GM23338 (cell line): ENCODE measurements around the gene TNFSF9.

ENCODE experiments used
- CREB1 ChIP-seq: fragments of 250-450 bp; sonication (Bioruptor Pico); IDR thresholded peaks from 2 replicates; pipeline ENCODE4 v1.5.0; 2020; ENCODE audit warnings: low read depth, mild to moderate bottlenecking, moderate library complexity
- EZH2 ChIP-seq: fragments of 200-600 bp; sonication (generic); IDR thresholded peaks from one replicate; pipeline ENCODE4 v1.8.0; 2017; ENCODE audit warnings: antibody characterized with exemption, mild to moderate bottlenecking, low read depth; ENCODE audit not compliant: unreplicated experiment
- EZH2phosphoT487 ChIP-seq: fragments of 200-600 bp; sonication (generic); IDR thresholded peaks from one replicate; pipeline ENCODE4 v1.8.1; 2018; ENCODE audit warnings: antibody characterized with exemption; ENCODE audit not compliant: unreplicated experiment
- JUNB ChIP-seq: IDR thresholded peaks from one replicate; pipeline ENCODE4 v1.6.1; 2016; ENCODE audit warnings: antibody characterized with exemption; ENCODE audit not compliant: unreplicated experiment
- NANOG ChIP-seq: IDR thresholded peaks from 2 replicates; pipeline ENCODE4 v1.6.1; 2016; ENCODE audit warnings: antibody characterized with exemption, borderline replicate concordance
- POLR2AphosphoS5 ChIP-seq: IDR thresholded peaks from 2 replicates; pipeline ENCODE4 v1.6.1; 2016; ENCODE audit warnings: antibody characterized with exemption, low read depth
- STAT1 ChIP-seq: IDR thresholded peaks from one replicate; pipeline ENCODE4 v1.6.1; 2016; ENCODE audit warnings: antibody characterized with exemption; ENCODE audit not compliant: unreplicated experiment
- ZNF114 ChIP-seq: fragments of 250-450 bp; sonication (Bioruptor Pico); IDR thresholded peaks from 2 replicates; pipeline ENCODE4 v1.5.0; 2020; ENCODE audit warnings: mild to moderate bottlenecking, moderate library complexity
- ZNF331 ChIP-seq: fragments of 250-450 bp; sonication (Bioruptor Pico); IDR thresholded peaks from 2 replicates; pipeline ENCODE4 v1.5.0; 2020; ENCODE audit warnings: low read depth, mild to moderate bottlenecking, moderate library complexity
- TF ChIP-seq, protein P1 (sequence below), 2 experiments: fragments of 200-600 bp in 1 of 2; sonication (generic) in 1 of 2; conservative IDR thresholded peaks; 2 replicates each; pipeline versions ENCODE4 v1.5.1 to v1.6.1; 2016 to 2017; ENCODE audit warnings: antibody characterized with exemption in 2 of 2, low read depth in 2 of 2, mild to moderate bottlenecking in 2 of 2, moderate library complexity in 1 of 2
- TF ChIP-seq, protein P2 (sequence below): IDR thresholded peaks from one replicate; pipeline ENCODE4 v1.6.1; 2018; ENCODE audit warnings: antibody characterized with exemption; ENCODE audit not compliant: unreplicated experiment
- TF ChIP-seq, protein P3 (sequence below): fragments of 250-450 bp; sonication (Bioruptor Pico); IDR thresholded peaks from 2 replicates; pipeline ENCODE4 v1.5.0; 2020; ENCODE audit warnings: mild to moderate bottlenecking, moderate library complexity
- TF ChIP-seq, protein P4 (sequence below): IDR thresholded peaks from 2 replicates; pipeline ENCODE4 v1.6.1; 2016; ENCODE audit warnings: antibody characterized with exemption

DNA sequence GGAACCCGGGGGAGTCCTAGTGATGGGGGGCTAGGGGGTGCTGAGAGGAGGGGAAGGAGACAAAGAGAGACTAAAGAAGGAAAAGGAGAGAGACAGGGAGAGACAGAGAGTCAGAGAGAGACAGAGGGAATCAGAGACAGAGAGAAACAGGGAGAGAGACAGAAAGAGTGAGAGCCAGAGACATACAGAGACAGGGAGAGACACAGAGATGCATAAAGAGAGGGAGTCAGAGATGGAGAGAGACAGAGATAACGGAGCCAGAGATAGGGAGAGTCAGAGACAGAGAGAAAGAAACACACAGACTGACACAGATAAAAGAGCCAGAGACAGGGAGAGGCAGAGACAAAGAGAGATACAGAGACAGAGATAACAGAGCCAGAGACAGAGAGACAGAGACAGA is 1.5 kb upstream of the TNFSF9 start:
- TF ChIP-seq EZH2phosphoT487 (no peak), NANOG (no peak), POLR2AphosphoS5 (no peak), EZH2 (no peak), JUNB (no peak), STAT1 (no peak), ZNF114 (no peak), ZNF331 (CRISPR knock-in tag) (no peak), CREB1 (no peak)
- TF ChIP-seq, protein P1, sequence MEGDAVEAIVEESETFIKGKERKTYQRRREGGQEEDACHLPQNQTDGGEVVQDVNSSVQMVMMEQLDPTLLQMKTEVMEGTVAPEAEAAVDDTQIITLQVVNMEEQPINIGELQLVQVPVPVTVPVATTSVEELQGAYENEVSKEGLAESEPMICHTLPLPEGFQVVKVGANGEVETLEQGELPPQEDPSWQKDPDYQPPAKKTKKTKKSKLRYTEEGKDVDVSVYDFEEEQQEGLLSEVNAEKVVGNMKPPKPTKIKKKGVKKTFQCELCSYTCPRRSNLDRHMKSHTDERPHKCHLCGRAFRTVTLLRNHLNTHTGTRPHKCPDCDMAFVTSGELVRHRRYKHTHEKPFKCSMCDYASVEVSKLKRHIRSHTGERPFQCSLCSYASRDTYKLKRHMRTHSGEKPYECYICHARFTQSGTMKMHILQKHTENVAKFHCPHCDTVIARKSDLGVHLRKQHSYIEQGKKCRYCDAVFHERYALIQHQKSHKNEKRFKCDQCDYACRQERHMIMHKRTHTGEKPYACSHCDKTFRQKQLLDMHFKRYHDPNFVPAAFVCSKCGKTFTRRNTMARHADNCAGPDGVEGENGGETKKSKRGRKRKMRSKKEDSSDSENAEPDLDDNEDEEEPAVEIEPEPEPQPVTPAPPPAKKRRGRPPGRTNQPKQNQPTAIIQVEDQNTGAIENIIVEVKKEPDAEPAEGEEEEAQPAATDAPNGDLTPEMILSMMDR (conservative IDR thresholded peaks at IDR 0.05; ENCODE audit: low read depth in 2 of 2), result no peak
- TF ChIP-seq, protein P2, sequence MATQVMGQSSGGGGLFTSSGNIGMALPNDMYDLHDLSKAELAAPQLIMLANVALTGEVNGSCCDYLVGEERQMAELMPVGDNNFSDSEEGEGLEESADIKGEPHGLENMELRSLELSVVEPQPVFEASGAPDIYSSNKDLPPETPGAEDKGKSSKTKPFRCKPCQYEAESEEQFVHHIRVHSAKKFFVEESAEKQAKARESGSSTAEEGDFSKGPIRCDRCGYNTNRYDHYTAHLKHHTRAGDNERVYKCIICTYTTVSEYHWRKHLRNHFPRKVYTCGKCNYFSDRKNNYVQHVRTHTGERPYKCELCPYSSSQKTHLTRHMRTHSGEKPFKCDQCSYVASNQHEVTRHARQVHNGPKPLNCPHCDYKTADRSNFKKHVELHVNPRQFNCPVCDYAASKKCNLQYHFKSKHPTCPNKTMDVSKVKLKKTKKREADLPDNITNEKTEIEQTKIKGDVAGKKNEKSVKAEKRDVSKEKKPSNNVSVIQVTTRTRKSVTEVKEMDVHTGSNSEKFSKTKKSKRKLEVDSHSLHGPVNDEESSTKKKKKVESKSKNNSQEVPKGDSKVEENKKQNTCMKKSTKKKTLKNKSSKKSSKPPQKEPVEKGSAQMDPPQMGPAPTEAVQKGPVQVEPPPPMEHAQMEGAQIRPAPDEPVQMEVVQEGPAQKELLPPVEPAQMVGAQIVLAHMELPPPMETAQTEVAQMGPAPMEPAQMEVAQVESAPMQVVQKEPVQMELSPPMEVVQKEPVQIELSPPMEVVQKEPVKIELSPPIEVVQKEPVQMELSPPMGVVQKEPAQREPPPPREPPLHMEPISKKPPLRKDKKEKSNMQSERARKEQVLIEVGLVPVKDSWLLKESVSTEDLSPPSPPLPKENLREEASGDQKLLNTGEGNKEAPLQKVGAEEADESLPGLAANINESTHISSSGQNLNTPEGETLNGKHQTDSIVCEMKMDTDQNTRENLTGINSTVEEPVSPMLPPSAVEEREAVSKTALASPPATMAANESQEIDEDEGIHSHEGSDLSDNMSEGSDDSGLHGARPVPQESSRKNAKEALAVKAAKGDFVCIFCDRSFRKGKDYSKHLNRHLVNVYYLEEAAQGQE, result no peak
- TF ChIP-seq, protein P3, sequence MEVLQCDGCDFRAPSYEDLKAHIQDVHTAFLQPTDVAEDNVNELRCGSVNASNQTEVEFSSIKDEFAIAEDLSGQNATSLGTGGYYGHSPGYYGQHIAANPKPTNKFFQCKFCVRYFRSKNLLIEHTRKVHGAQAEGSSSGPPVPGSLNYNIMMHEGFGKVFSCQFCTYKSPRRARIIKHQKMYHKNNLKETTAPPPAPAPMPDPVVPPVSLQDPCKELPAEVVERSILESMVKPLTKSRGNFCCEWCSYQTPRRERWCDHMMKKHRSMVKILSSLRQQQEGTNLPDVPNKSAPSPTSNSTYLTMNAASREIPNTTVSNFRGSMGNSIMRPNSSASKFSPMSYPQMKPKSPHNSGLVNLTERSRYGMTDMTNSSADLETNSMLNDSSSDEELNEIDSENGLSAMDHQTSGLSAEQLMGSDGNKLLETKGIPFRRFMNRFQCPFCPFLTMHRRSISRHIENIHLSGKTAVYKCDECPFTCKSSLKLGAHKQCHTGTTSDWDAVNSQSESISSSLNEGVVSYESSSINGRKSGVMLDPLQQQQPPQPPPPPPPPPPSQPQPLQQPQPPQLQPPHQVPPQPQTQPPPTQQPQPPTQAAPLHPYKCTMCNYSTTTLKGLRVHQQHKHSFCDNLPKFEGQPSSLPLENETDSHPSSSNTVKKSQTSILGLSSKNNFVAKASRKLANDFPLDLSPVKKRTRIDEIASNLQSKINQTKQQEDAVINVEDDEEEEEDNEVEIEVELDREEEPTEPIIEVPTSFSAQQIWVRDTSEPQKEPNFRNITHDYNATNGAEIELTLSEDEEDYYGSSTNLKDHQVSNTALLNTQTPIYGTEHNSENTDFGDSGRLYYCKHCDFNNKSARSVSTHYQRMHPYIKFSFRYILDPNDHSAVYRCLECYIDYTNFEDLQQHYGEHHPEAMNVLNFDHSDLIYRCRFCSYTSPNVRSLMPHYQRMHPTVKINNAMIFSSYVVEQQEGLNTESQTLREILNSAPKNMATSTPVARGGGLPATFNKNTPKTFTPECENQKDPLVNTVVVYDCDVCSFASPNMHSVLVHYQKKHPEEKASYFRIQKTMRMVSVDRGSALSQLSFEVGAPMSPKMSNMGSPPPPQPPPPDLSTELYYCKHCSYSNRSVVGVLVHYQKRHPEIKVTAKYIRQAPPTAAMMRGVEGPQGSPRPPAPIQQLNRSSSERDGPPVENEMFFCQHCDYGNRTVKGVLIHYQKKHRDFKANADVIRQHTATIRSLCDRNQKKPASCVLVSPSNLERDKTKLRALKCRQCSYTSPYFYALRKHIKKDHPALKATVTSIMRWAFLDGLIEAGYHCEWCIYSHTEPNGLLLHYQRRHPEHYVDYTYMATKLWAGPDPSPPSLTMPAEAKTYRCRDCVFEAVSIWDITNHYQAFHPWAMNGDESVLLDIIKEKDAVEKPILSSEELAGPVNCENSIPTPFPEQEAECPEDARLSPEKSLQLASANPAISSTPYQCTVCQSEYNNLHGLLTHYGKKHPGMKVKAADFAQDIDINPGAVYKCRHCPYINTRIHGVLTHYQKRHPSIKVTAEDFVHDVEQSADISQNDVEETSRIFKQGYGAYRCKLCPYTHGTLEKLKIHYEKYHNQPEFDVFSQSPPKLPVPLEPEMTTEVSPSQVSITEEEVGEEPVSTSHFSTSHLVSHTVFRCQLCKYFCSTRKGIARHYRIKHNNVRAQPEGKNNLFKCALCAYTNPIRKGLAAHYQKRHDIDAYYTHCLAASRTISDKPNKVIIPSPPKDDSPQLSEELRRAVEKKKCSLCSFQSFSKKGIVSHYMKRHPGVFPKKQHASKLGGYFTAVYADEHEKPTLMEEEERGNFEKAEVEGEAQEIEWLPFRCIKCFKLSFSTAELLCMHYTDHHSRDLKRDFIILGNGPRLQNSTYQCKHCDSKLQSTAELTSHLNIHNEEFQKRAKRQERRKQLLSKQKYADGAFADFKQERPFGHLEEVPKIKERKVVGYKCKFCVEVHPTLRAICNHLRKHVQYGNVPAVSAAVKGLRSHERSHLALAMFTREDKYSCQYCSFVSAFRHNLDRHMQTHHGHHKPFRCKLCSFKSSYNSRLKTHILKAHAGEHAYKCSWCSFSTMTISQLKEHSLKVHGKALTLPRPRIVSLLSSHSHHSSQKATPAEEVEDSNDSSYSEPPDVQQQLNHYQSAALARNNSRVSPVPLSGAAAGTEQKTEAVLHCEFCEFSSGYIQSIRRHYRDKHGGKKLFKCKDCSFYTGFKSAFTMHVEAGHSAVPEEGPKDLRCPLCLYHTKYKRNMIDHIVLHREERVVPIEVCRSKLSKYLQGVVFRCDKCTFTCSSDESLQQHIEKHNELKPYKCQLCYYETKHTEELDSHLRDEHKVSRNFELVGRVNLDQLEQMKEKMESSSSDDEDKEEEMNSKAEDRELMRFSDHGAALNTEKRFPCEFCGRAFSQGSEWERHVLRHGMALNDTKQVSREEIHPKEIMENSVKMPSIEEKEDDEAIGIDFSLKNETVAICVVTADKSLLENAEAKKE (CRISPR knock-in tag), result no peak
- TF ChIP-seq, protein P4, sequence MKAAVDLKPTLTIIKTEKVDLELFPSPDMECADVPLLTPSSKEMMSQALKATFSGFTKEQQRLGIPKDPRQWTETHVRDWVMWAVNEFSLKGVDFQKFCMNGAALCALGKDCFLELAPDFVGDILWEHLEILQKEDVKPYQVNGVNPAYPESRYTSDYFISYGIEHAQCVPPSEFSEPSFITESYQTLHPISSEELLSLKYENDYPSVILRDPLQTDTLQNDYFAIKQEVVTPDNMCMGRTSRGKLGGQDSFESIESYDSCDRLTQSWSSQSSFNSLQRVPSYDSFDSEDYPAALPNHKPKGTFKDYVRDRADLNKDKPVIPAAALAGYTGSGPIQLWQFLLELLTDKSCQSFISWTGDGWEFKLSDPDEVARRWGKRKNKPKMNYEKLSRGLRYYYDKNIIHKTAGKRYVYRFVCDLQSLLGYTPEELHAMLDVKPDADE, result no peak
